Astrocyte (in vitro differentiated cells and primary cell): ENCODE results near the gene KIF23. TPM values are rescaled to one million over a fixed set of nuclear protein-coding genes. Genes with fewer than 3 reads are reported as not detected.
A peak's percentile ranks its signal among the peaks of the same experiment; 100 is the strongest.
"Not testable (repeated sequence)": the region's sequence is repeated elsewhere in the genome, so short reads cannot be mapped to it uniquely, and the experiment has no call there.

ENCODE experiments used
- DNase-seq: peaks from one replicate; pipeline ENCODE4 v3.0.0-alpha.2; 2010; ENCODE audit warnings: low read depth
- FAIRE-seq: peaks from 2 replicates; lab custom pipeline; 2011; peaks lifted over from hg19 to GRCh38; lab: Jason Lieb, UNC
- H2AFZ ChIP-seq: 2 replicates; pipeline ENCODE4 v1.6.0; 2012; ENCODE audit warnings: low read depth, low read length, inconsistent platforms
- H3K27ac ChIP-seq: 2 replicates; pipeline ENCODE4 v1.5.1; 2011; ENCODE audit warnings: low read depth, low read length, inconsistent platforms
- H3K27me3 ChIP-seq: 2 replicates; pipeline ENCODE4 v1.6.0; 2011; ENCODE audit warnings: low read length, inconsistent platforms; ENCODE audit not compliant: insufficient read depth
- H3K36me3 ChIP-seq: 2 replicates; pipeline ENCODE4 v1.5.1; 2011; ENCODE audit warnings: low read length, inconsistent platforms; ENCODE audit not compliant: insufficient read depth
- H3K4me1 ChIP-seq: 2 replicates; pipeline ENCODE4 v1.5.1; 2011; ENCODE audit warnings: low read length, inconsistent platforms; ENCODE audit not compliant: insufficient read depth
- H3K4me2 ChIP-seq: 2 replicates; pipeline ENCODE4 v1.6.0; 2012; ENCODE audit warnings: low read length, inconsistent platforms
- H3K4me3 ChIP-seq: 2 replicates; pipeline ENCODE4 v1.5.1; 2011; ENCODE audit warnings: low read depth, mild to moderate bottlenecking, low read length, inconsistent platforms; ENCODE audit not compliant: insufficient read depth
- H3K79me2 ChIP-seq: 2 replicates; pipeline ENCODE4 v1.6.0; 2012; ENCODE audit warnings: mild to moderate bottlenecking, low read length, inconsistent platforms; ENCODE audit not compliant: insufficient read depth
- H3K9ac ChIP-seq: 2 replicates; pipeline ENCODE4 v1.6.0; 2012; ENCODE audit warnings: mild to moderate bottlenecking, low read length, inconsistent platforms
- H3K9me3 ChIP-seq: 2 replicates; pipeline ENCODE4 v1.5.1; 2012; ENCODE audit warnings: low read depth, mild to moderate bottlenecking, low read length, inconsistent platforms; ENCODE audit not compliant: insufficient read depth
- H4K20me1 ChIP-seq: 2 replicates; pipeline ENCODE4 v1.6.0; 2012; ENCODE audit warnings: low read length, inconsistent platforms; ENCODE audit not compliant: insufficient read depth
- H3K27ac Mint-ChIP-seq: one replicate; pipeline ENCODE4 v1.8.0; 2021; ENCODE audit warnings: mild to moderate bottlenecking, mixed read lengths; ENCODE audit not compliant: unreplicated experiment
- H3K27me3 Mint-ChIP-seq: one replicate; pipeline ENCODE4 v1.8.0; 2021; ENCODE audit warnings: low read depth, mixed read lengths; ENCODE audit not compliant: unreplicated experiment
- H3K36me3 Mint-ChIP-seq: one replicate; pipeline ENCODE4 v1.8.0; 2021; ENCODE audit warnings: low read depth, mixed read lengths; ENCODE audit not compliant: unreplicated experiment
- H3K4me1 Mint-ChIP-seq: one replicate; pipeline ENCODE4 v1.8.0; 2021; ENCODE audit warnings: low read depth, mixed read lengths; ENCODE audit not compliant: unreplicated experiment
- H3K4me3 Mint-ChIP-seq: one replicate; pipeline ENCODE4 v1.8.0; 2021; ENCODE audit warnings: mild to moderate bottlenecking, moderate library complexity, mixed read lengths; ENCODE audit not compliant: unreplicated experiment
- H3K9me3 Mint-ChIP-seq: one replicate; pipeline ENCODE4 v1.8.0; 2021; ENCODE audit warnings: mild to moderate bottlenecking, mixed read lengths; ENCODE audit not compliant: unreplicated experiment
- EZH2 ChIP-seq: IDR thresholded peaks from 2 replicates; pipeline ENCODE4 v1.6.1; 2012; ENCODE audit warnings: mild to moderate bottlenecking, low read length, inconsistent platforms; ENCODE audit not compliant: insufficient read depth
- total RNA-seq: library from RNA; stranded (reverse); gene quantifications from 2 replicates; pipeline ENCODE4 v1.2.1, GENCODE V29; 2021
- TF ChIP-seq, protein P1 (sequence below): IDR thresholded peaks from 2 replicates; pipeline ENCODE4 v1.5.1; 2011; ENCODE audit warnings: low read depth, mild to moderate bottlenecking, inconsistent platforms, low read length, moderate library complexity; ENCODE audit not compliant: insufficient read depth

Gene KIF23
- total RNA-seq, 1 donor from 2014 or later, result 11.8 TPM

DNA sequence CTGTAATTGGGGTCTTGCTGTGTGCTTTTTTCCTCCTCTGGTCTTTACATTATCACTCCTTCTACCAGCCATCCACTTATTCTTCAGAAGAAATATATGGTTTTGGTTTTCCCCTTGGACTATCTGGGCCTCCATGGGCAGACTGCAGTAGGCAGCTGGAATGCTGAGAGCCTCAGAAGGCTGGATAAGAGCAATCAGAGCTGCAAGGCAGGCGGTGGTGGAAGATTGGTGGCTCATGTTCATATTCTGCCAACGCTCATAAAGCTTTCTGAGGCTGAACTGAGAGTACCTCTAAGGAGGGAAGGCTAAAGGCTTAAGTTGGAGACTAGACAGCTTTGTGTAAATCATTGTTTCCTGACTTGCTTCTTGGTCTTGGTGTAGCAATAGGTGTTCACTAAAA is 32.8 kb downstream of the KIF23 start:
- DNase-seq (no peak), FAIRE-seq (no peak)
- H4K20me1 ChIP-seq, result no peaks in the 10 kb centered on the region
- Mint-ChIP-seq H3K27ac (no peak overlapping the region), H3K9me3 (no peaks in the 10 kb centered on the region), H3K36me3 (peaks cover 2% of the 10 kb centered on the region), H3K27me3 (no peaks in the 10 kb centered on the region), H3K4me3 (no peak overlapping the region), H3K4me1 (peaks cover 2% of the 10 kb centered on the region)
- no peak for TF ChIP-seq EZH2
- TF ChIP-seq, protein P1, sequence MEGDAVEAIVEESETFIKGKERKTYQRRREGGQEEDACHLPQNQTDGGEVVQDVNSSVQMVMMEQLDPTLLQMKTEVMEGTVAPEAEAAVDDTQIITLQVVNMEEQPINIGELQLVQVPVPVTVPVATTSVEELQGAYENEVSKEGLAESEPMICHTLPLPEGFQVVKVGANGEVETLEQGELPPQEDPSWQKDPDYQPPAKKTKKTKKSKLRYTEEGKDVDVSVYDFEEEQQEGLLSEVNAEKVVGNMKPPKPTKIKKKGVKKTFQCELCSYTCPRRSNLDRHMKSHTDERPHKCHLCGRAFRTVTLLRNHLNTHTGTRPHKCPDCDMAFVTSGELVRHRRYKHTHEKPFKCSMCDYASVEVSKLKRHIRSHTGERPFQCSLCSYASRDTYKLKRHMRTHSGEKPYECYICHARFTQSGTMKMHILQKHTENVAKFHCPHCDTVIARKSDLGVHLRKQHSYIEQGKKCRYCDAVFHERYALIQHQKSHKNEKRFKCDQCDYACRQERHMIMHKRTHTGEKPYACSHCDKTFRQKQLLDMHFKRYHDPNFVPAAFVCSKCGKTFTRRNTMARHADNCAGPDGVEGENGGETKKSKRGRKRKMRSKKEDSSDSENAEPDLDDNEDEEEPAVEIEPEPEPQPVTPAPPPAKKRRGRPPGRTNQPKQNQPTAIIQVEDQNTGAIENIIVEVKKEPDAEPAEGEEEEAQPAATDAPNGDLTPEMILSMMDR, result no peak
- H3K79me2 ChIP-seq, result no peaks in the 10 kb centered on the region
- H3K4me2 ChIP-seq, result no peak overlapping the region
- H2AFZ ChIP-seq, result no peak overlapping the region
- H3K27me3 ChIP-seq, result no peaks in the 10 kb centered on the region
- H3K36me3 ChIP-seq, result peaks cover 29% of the 10 kb centered on the region
- H3K9ac ChIP-seq, result no peak overlapping the region
- H3K9me3 ChIP-seq, result no peaks in the 10 kb centered on the region
- H3K27ac ChIP-seq, result no peak overlapping the region
- no peak overlapping the region for H3K4me3 ChIP-seq
- peaks cover 5% of the 10 kb centered on the region for H3K4me1 ChIP-seq

DNA sequence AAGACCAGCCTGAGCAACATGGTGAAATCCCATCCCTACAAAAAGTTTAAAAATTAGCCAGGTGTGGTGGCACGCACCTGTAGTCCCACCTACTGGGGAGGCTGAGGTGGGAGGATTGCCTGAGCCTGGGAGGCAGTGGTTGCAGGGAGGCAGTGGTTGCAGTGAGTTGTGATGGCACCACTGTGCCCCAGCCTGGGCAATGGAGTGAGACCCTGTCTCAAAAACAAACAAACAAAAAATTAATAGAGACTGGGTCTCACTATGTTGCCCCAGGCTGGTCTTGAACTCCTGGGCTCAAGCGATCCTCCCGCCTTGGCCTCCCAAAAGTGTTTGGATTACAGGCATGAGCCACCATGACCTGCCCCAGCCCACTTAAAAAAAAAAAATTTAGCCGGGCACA is 36.1 kb downstream of the KIF23 start:
- peaks cover 26% of the 10 kb centered on the region for H3K79me2 ChIP-seq
- Mint-ChIP-seq H3K36me3 (peaks cover 13% of the 10 kb centered on the region), H3K4me1 (peaks cover 10% of the 10 kb centered on the region)
- H3K27me3 ChIP-seq, H3K9me3 Mint-ChIP-seq, FAIRE-seq, DNase-seq, H3K27ac Mint-ChIP-seq, H3K27ac ChIP-seq, H2AFZ ChIP-seq, H3K9me3 ChIP-seq, H3K9ac ChIP-seq, H3K4me3 ChIP-seq, H3K4me2 ChIP-seq, H3K4me3 Mint-ChIP-seq, H3K27me3 Mint-ChIP-seq: not testable (repeated sequence)
- peaks cover 25% of the 10 kb centered on the region for H4K20me1 ChIP-seq
- H3K36me3 ChIP-seq, result peaks cover 35% of the 10 kb centered on the region
- H3K4me1 ChIP-seq, result peaks cover 16% of the 10 kb centered on the region

DNA sequence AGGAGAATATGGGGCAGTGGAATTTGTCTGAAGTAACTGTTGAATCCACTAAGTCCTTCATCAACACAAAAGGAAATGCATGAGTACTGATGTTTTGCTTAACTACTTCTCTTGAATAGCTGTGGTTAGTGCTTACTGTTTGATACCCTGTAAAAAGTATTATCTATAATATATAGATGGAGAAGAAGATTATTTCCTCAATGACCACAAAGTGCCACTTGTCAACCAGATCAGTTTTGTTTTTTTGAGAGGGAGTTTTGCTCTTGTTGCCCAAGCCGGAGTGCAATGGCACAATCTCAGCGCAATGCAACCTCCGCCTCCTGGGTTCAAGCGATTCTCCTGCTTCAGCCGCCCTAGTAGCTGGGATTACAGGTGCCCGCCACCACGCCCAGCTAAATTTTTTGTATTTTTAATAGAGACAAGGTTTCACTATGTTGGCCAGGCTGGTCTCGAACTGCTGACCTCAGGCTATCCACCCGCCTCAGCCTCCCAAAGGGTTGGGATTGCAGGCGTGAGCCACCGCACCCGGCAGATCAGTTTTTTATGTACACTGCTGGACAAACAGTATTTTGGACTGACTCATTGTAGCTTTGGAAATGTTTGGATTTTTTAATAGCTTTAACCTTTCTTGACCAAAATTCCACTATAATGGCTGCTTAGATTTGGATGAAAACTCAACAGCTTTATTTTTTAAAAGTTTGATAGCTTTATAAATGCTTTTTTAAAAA is 37.0 kb downstream of the KIF23 start:
- H3K27me3 ChIP-seq, result no peaks in the 10 kb centered on the region
- H3K79me2 ChIP-seq, result peaks cover 33% of the 10 kb centered on the region
- peak overlapping the region; percentile 96 for H3K4me2 ChIP-seq
- H3K27ac ChIP-seq, result no peak overlapping the region
- no peak overlapping the region for H3K4me3 ChIP-seq
- DNase-seq (no peak), FAIRE-seq (no peak)
- peaks cover 35% of the 10 kb centered on the region for H4K20me1 ChIP-seq
- peaks cover 19% of the 10 kb centered on the region for H3K4me1 ChIP-seq
- peak overlapping the region; percentile 27 for H3K4me3 Mint-ChIP-seq
- H3K9me3 ChIP-seq, result no peaks in the 10 kb centered on the region
- H2AFZ ChIP-seq, result no peak overlapping the region
- no peaks in the 10 kb centered on the region for H3K27me3 Mint-ChIP-seq
- no peak for TF ChIP-seq EZH2
- TF ChIP-seq, protein P1, result no peak
- no peak overlapping the region for H3K27ac Mint-ChIP-seq
- peaks cover 40% of the 10 kb centered on the region for H3K36me3 ChIP-seq
- H3K9ac ChIP-seq, result no peak overlapping the region
- no peaks in the 10 kb centered on the region for H3K9me3 Mint-ChIP-seq
- peaks cover 15% of the 10 kb centered on the region for H3K4me1 Mint-ChIP-seq
- peaks cover 19% of the 10 kb centered on the region for H3K36me3 Mint-ChIP-seq
